Adrenal gland (tissue), 12 donors: Measurements from ENCODE around the gene KRT1. TPM values are rescaled to one million over a fixed set of nuclear protein-coding genes. Genes with fewer than 3 reads are reported as not detected.

Experiments used
- DNase-seq, 7 donors: peaks; one replicate each; pipeline ENCODE4 v3.0.0-alpha.2; 2019 to 2020
- H3K27ac ChIP-seq, 5 donors: fragments of 200-600 bp; sonication (generic) in 4 of 5; 1 replicate in 3 of 5; 2 replicates in 2 of 5; pipeline versions ENCODE4 v1.5.1 to v1.8.0; 2016 to 2020; ENCODE audit warnings: mild to moderate bottlenecking in 1 of 5
- H3K27me3 ChIP-seq: fragments of 200-600 bp; 2 replicates; pipeline ENCODE4 v1.8.0; 2021
- H3K36me3 ChIP-seq, 2 donors: fragments of 200-600 bp; replicated peaks in 1 of 2; 1 replicate in 1 of 2; 2 replicates in 1 of 2; pipeline versions ENCODE4 v1.5.1 to v1.8.0; 2018 to 2022
- H3K4me1 ChIP-seq, 2 donors: fragments of 200-600 bp; replicated peaks in 1 of 2; 1 replicate in 1 of 2; 2 replicates in 1 of 2; pipeline versions ENCODE4 v1.5.1 to v1.8.0; 2018 to 2021
- H3K4me3 ChIP-seq, 4 donors: fragments of 200-600 bp; sonication (generic) in 3 of 4; one replicate each; pipeline ENCODE4 v1.5.1; 2016 to 2018
- H3K9me3 ChIP-seq, 3 donors: fragments of 200-600 bp; sonication (generic) in 1 of 3; replicated peaks in 1 of 3; 1 replicate in 2 of 3; 2 replicates in 1 of 3; pipeline versions ENCODE4 v1.5.1 to v1.8.0; 2016 to 2021
- CTCF ChIP-seq, 6 experiments: fragments of 450-650 bp in 4 of 6; fragments of 200-600 bp in 2 of 6; sonication (generic) in 1 of 6; IDR thresholded peaks; 1 replicate in 5 of 6; 2 replicates in 1 of 6; pipeline versions ENCODE4 v1.5.1 to v1.8.0; 2016 to 2021; ENCODE audit warnings: antibody characterized with exemption in 6 of 6, mild to moderate bottlenecking in 2 of 6, moderate library complexity in 1 of 6
- POLR2A ChIP-seq, 2 donors: fragments of 450-650 bp; IDR thresholded peaks; one replicate each; pipeline ENCODE4 v1.6.1; 2017; ENCODE audit warnings: antibody characterized with exemption in 2 of 2, mild to moderate bottlenecking in 2 of 2, moderate library complexity in 1 of 2
- WGBS, 4 donors: extraction: QIAGEN DNeasy Blood & Tissue Kit in 2 of 4; methylation state at CpG; one replicate each; pipeline versions ENCODE4 v1.1.5 to v1.1.7; 2013 to 2017; 5-methylcytosine and 5-hydroxymethylcytosine counted together
- intact Hi-C, 2 donors: fragments of 100-400 bp; cut with DNase I; formaldehyde crosslinking; loops; one replicate each; pipeline versions ENCODE4 v1.14.1 to v1.15.0; 2022 to 2023
- polyA plus RNA-seq, 3 donors: library from polyadenylated mRNA; stranded (reverse); fragments of 200-250 nt in 2 of 3; fragments of 350-450 nt in 1 of 3; fragmentation: Illumina TruSeq in 1 of 3; extraction: RNeasy Lipid Tissue Mini Kit (QIAGEN cat#74804) in 1 of 3; gene quantifications; one replicate each; pipeline ENCODE4 v1.2.3, GENCODE V29; 2013 to 2014
- total RNA-seq, 9 donors: library from RNA; depleted of rRNA in 4 of 9; stranded (reverse); fragments of >200 nt in 4 of 9; fragments of 120-200 nt in 1 of 9; fragmentation: NEBNext Ultra II Directional in 1 of 9; extraction: Animal tissue kit (Norgen Biotek cat#: 25700) in 1 of 9; gene quantifications; one replicate each; pipeline versions ENCODE4 v1.1.0 to v1.2.4, GENCODE V29; 2013 to 2023
- donor health status: healthy with polysubstance abuse.
- donor health status: Bipolar disorder and iron deficiency.
- donor health status: DM: yes; HTN: yes; CAD: no.
- donor health status: DM: no; HTN: no; CAD: no.
- donor health status: DM: no; HTN: no; CAD: no.
- donor health status: DM: yes; HTN: yes; CAD: no.

KRT1 gene
- total and polyA plus RNA-seq, 12 donors = 0.08 to 0.67 TPM; not detected in 10

- WGBS, 4 donors = 55 to 75% (median 63%) methylated on average over 3 to 4 of the region's 4 CpGs
- no peaks in the 10 kb centered on the region for H3K9me3 ChIP-seq
Measured at GRCh38 chr12:52633383-52633782, 46.8 kb downstream of the KRT1 start.

DNA sequence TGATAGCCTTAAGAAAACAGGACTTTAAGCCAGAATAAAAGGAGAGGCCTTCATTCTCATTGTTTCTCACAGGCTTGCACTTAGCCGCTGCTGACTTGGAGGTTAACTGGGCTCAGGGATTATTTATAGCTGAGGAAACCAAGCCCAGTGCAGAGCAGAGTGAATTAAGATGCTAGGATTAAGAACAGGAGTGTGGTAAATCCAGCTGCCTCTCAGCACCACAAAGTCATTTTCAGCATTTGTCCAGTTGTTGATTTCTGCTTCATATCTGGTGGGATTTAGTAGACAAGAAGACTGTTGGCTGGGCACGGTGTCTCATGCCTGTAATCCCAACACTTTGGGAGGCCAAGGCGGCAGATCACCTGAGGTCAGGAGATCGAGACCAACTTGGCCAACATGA, 47.6 kb downstream of the KRT1 start:
- intact Hi-C loops = no loop called here
- DNase-seq = no peak
- Histone ChIP-seq H3K9me3 (no peaks in the 10 kb centered on the region), H3K4me1 (no peaks in the 10 kb centered on the region), H3K4me3 (no peak overlapping the region), H3K27ac (no peak overlapping the region), H3K36me3 (no peaks in the 10 kb centered on the region), H3K27me3 (peaks cover 6% of the 10 kb centered on the region)
- WGBS, 4 donors = 68 to 88% (median 84%) methylated on average over 4 of the region's 4 CpGs
- TF ChIP-seq CTCF (IDR thresholded peaks at IDR 0.05) = no peak
- no peak for TF ChIP-seq POLR2A (IDR thresholded peaks at IDR 0.05)

More at GRCh38 chr12:52633383-52633782, 46.8 kb downstream of the KRT1 start:
- peaks cover 6% of the 10 kb centered on the region for H3K27me3 ChIP-seq
- TF ChIP-seq POLR2A (IDR thresholded peaks at IDR 0.05) (no peak), CTCF (IDR thresholded peaks at IDR 0.05) (no peak)
- no peak overlapping the region for H3K27ac ChIP-seq
- no peak overlapping the region for H3K4me3 ChIP-seq
- intact Hi-C loops = no loop called here
- H3K36me3 ChIP-seq = no peaks in the 10 kb centered on the region
- H3K4me1 ChIP-seq = no peaks in the 10 kb centered on the region
- DNase-seq = no peak

- H3K27ac ChIP-seq = no peak overlapping the region
- peaks cover 6% of the 10 kb centered on the region for H3K27me3 ChIP-seq
- no peaks in the 10 kb centered on the region for H3K36me3 ChIP-seq
- no peak for TF ChIP-seq POLR2A (IDR thresholded peaks at IDR 0.05)
- no peak for TF ChIP-seq CTCF (IDR thresholded peaks at IDR 0.05)
- H3K4me1 ChIP-seq = no peaks in the 10 kb centered on the region
- DNase-seq = no peak
- 81 to 96% (median 88%) methylated on average over 5 to 6 of the region's 6 CpGs for WGBS, 4 donors
- intact Hi-C loops = no loop called here
- no peaks in the 10 kb centered on the region for H3K9me3 ChIP-seq
- H3K4me3 ChIP-seq = no peak overlapping the region
Measured at GRCh38 chr12:52631676-52632459, 48.3 kb downstream of the KRT1 start.

DNA sequence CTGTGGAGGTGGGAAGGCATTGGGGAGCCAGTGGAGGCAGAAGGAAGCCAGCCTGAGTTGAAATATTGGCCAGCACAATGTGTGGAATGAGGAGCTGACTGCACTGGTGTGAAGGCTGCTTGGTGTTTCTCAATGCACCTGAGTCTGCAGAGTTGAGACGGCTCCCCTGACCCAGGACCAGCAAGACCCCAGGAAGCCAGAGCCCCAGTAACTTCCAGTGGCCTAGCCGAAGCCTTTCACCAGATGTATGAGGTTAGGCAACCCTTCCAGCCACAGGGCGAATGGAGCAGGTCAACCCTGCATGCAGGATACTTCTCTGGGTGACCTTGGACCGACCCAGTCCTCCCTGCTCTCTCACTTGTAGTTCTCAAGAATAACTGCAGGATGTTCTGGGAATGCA, 48.9 kb downstream of the KRT1 start:
- Histone ChIP-seq H3K4me1 (no peaks in the 10 kb centered on the region), H3K9me3 (no peaks in the 10 kb centered on the region), H3K27me3 (peaks cover 6% of the 10 kb centered on the region), H3K27ac (no peak overlapping the region), H3K36me3 (no peaks in the 10 kb centered on the region), H3K4me3 (no peak overlapping the region)
- 42 to 53% (median 46%) methylated on average over 3 to 4 of the region's 4 CpGs; no CpG with 5 or more reads in 1 of the 4 donors for WGBS, 4 donors
- TF ChIP-seq CTCF (IDR thresholded peaks at IDR 0.05) (no peak), POLR2A (IDR thresholded peaks at IDR 0.05) (no peak)
- DNase-seq = no peak
- intact Hi-C loops = no loop called here
